H9 (cell line): ENCODE data around the gene SCFD2. TPM values are rescaled to one million over a fixed set of nuclear protein-coding genes. Genes with fewer than 3 reads are reported as not detected.

ENCODE experiments used
- DNase-seq: peaks from one replicate; pipeline ENCODE4 v3.0.0-alpha.2; 2017
- H2AFZ ChIP-seq: one replicate; pipeline ENCODE4 v1.6.1; 2013; ENCODE audit warnings: mild to moderate bottlenecking, low read length, control low read depth, moderate library complexity
- H2AK5ac ChIP-seq: 2 replicates; pipeline ENCODE4 v1.6.1; 2013; ENCODE audit warnings: low read length, control low read depth, mixed read lengths; ENCODE audit not compliant: insufficient read length
- H2BK120ac ChIP-seq: one replicate; pipeline ENCODE4 v1.6.1; 2013; ENCODE audit warnings: low read depth, mild to moderate bottlenecking, low read length, control low read depth, inconsistent platforms; ENCODE audit not compliant: poor library complexity, severe bottlenecking
- H2BK12ac ChIP-seq: 2 replicates; pipeline ENCODE4 v1.6.1; 2013; ENCODE audit warnings: low read length, control low read depth, mixed read lengths, low read depth; ENCODE audit not compliant: insufficient read length
- H2BK15ac ChIP-seq: 2 replicates; pipeline ENCODE4 v1.6.1; 2013; ENCODE audit warnings: low read depth, low read length, control low read depth
- H2BK20ac ChIP-seq: one replicate; pipeline ENCODE4 v1.6.1; 2013; ENCODE audit warnings: low read depth, mild to moderate bottlenecking, low read length, control low read depth, inconsistent platforms; ENCODE audit not compliant: poor library complexity, severe bottlenecking
- H2BK5ac ChIP-seq: 2 replicates; pipeline ENCODE4 v1.6.1; 2013; ENCODE audit warnings: low read length, control low read depth, mixed read lengths; ENCODE audit not compliant: insufficient read length
- H3K14ac ChIP-seq: 2 replicates; pipeline ENCODE4 v1.6.1; 2013; ENCODE audit warnings: low read length, control low read depth; ENCODE audit not compliant: insufficient read depth
- H3K18ac ChIP-seq: 2 replicates; pipeline ENCODE4 v1.6.1; 2013; ENCODE audit warnings: low read depth, mild to moderate bottlenecking, mixed read lengths, low read length, control low read depth; ENCODE audit not compliant: insufficient read length
- H3K23ac ChIP-seq: 2 replicates; pipeline ENCODE4 v1.6.1; 2013; ENCODE audit warnings: low read length, control low read depth, mixed read lengths, low read depth; ENCODE audit not compliant: insufficient read length
- H3K23me2 ChIP-seq: 2 replicates; pipeline ENCODE4 v1.6.1; 2013; ENCODE audit warnings: low read depth, mild to moderate bottlenecking, mixed read lengths, low read length, control low read depth; ENCODE audit not compliant: insufficient read length, poor library complexity, severe bottlenecking
- H3K27ac ChIP-seq: 2 replicates; pipeline ENCODE4 v1.5.1; 2013; ENCODE audit warnings: low read length, control low read depth, mixed read lengths, low read depth; ENCODE audit not compliant: insufficient read length
- H3K27me3 ChIP-seq: 2 replicates; pipeline ENCODE4 v1.6.1; 2013; ENCODE audit warnings: low read length, control low read depth, inconsistent platforms; ENCODE audit not compliant: insufficient read depth
- H3K4ac ChIP-seq: 2 replicates; pipeline ENCODE4 v1.6.1; 2013; ENCODE audit warnings: low read depth, mild to moderate bottlenecking, control low read depth, inconsistent platforms, low read length, moderate library complexity
- H3K4me1 ChIP-seq: 2 replicates; pipeline ENCODE4 v1.6.1; 2013; ENCODE audit warnings: low read length, control low read depth, inconsistent platforms; ENCODE audit not compliant: insufficient read depth
- H3K4me2 ChIP-seq: 2 replicates; pipeline ENCODE4 v1.6.1; 2013; ENCODE audit warnings: low read length, control low read depth, mixed read lengths; ENCODE audit not compliant: insufficient read length, insufficient read depth
- H3K56ac ChIP-seq: 2 replicates; pipeline ENCODE4 v1.6.1; 2013; ENCODE audit warnings: low read depth, mild to moderate bottlenecking, mixed read lengths, low read length, control low read depth; ENCODE audit not compliant: insufficient read length
- H3K79me1 ChIP-seq: 2 replicates; pipeline ENCODE4 v1.6.1; 2013; ENCODE audit warnings: low read depth, mild to moderate bottlenecking, moderate library complexity, low read length, control low read depth, inconsistent platforms; ENCODE audit not compliant: insufficient read depth, poor library complexity, severe bottlenecking
- H3K79me2 ChIP-seq: 2 replicates; pipeline ENCODE4 v1.6.1; 2013; ENCODE audit warnings: low read length, control low read depth, inconsistent platforms; ENCODE audit not compliant: insufficient read depth
- H3K9ac ChIP-seq: 2 replicates; pipeline ENCODE4 v1.6.1; 2013; ENCODE audit warnings: low read length, control low read depth, mixed read lengths; ENCODE audit not compliant: insufficient read length; ENCODE audit errors: extremely low read depth
- H3K9me3 ChIP-seq: one replicate; pipeline ENCODE4 v1.6.1; 2013; ENCODE audit warnings: low read depth, low read length, inconsistent platforms; ENCODE audit not compliant: control insufficient read depth
- H3T11ph ChIP-seq: one replicate; pipeline ENCODE4 v1.6.1; 2013; ENCODE audit warnings: mild to moderate bottlenecking, low read length, control low read depth, inconsistent platforms
- H4K20me1 ChIP-seq: one replicate; pipeline ENCODE4 v1.6.1; 2013; ENCODE audit not compliant: control insufficient read depth, insufficient read length, insufficient read depth
- H4K5ac ChIP-seq: 2 replicates; pipeline ENCODE4 v1.6.1; 2013; ENCODE audit warnings: low read depth, mild to moderate bottlenecking, mixed read lengths, low read length, control low read depth; ENCODE audit not compliant: insufficient read length
- H4K8ac ChIP-seq: replicated peaks from 2 replicates; pipeline ENCODE4 v1.6.1; 2013; ENCODE audit warnings: low read length, control low read depth, mixed read lengths, low read depth; ENCODE audit not compliant: insufficient read length
- H4K91ac ChIP-seq: 2 replicates; pipeline ENCODE4 v1.6.1; 2013; ENCODE audit warnings: low read depth, mild to moderate bottlenecking, moderate library complexity, mixed read lengths, low read length, control low read depth; ENCODE audit not compliant: insufficient read length
- H3K27ac Mint-ChIP-seq, 3 experiments: 2 replicates in 2 of 3; 3 replicates in 1 of 3; pipeline ENCODE4 v1.8.0; 2020 to 2021; ENCODE audit warnings: mixed read lengths in 3 of 3, mild to moderate bottlenecking in 1 of 3, moderate library complexity in 1 of 3
- H3K27me3 Mint-ChIP-seq: 2 replicates; pipeline ENCODE4 v1.8.0; 2021; ENCODE audit warnings: low read depth, mild to moderate bottlenecking, moderate library complexity, mixed read lengths
- H3K36me3 Mint-ChIP-seq, 3 experiments: 2 replicates in 2 of 3; 3 replicates in 1 of 3; pipeline ENCODE4 v1.8.0; 2020 to 2021; ENCODE audit warnings: low read depth in 3 of 3, mixed read lengths in 3 of 3; ENCODE audit not compliant: insufficient read depth in 1 of 3
- H3K4me1 Mint-ChIP-seq, 2 experiments: 2 replicates each; pipeline ENCODE4 v1.8.0; 2020; ENCODE audit warnings: mixed read lengths in 2 of 2
- H3K4me3 Mint-ChIP-seq, 2 experiments: 2 replicates in 1 of 2; 3 replicates in 1 of 2; pipeline ENCODE4 v1.8.0; 2020 to 2021; ENCODE audit warnings: mild to moderate bottlenecking in 2 of 2, mixed read lengths in 2 of 2, moderate library complexity in 1 of 2
- H3K9me3 Mint-ChIP-seq, 2 experiments: 2 replicates in 1 of 2; 3 replicates in 1 of 2; pipeline ENCODE4 v1.8.0; 2020; ENCODE audit warnings: mild to moderate bottlenecking in 2 of 2, mixed read lengths in 2 of 2, moderate library complexity in 1 of 2
- CTCF ChIP-seq: fragments of 200-600 bp; sonication (generic); conservative IDR thresholded peaks from 3 replicates; pipeline ENCODE4 v1.8.0; 2021; ENCODE audit warnings: antibody characterized with exemption, mild to moderate bottlenecking
- total RNA-seq: library from RNA; stranded (reverse); gene quantifications from 2 replicates; pipeline ENCODE4 v1.2.1, GENCODE V29; 2021

The SCFD2 gene
- total RNA-seq, 1 experiment from 2014 or later, result 10.1 TPM

- H3K14ac ChIP-seq, result no peak overlapping the region
- no peak overlapping the region for H2BK12ac ChIP-seq
- H2BK120ac ChIP-seq, result no peak overlapping the region
- no peak overlapping the region for H2AFZ ChIP-seq
- H3K9me3 ChIP-seq, result no peaks in the 10 kb centered on the region
- H2BK15ac ChIP-seq, result no peak overlapping the region
- H3K18ac ChIP-seq, result no peak overlapping the region
- peaks cover 25 to 29% of the 10 kb centered on the region in 2 experiments for H3K9me3 Mint-ChIP-seq
- no peak overlapping the region for H3K4me3 Mint-ChIP-seq
- no peaks in the 10 kb centered on the region for H3K79me2 ChIP-seq
- H3K4ac ChIP-seq, result no peak overlapping the region
- no peaks in the 10 kb centered on the region for H3K27me3 ChIP-seq
- H3K4me2 ChIP-seq, result no peak overlapping the region
- no peaks in the 10 kb centered on the region for H3K23me2 ChIP-seq
- no peak for DNase-seq
- H3K9ac ChIP-seq, result no peak overlapping the region
- no peak overlapping the region for H3K27ac Mint-ChIP-seq
- no peaks in the 10 kb centered on the region for H4K20me1 ChIP-seq
- no peak overlapping the region for H3T11ph ChIP-seq
- H3K27me3 Mint-ChIP-seq, result no peaks in the 10 kb centered on the region
- no peak overlapping the region for H3K27ac ChIP-seq
- H3K79me1 ChIP-seq, result no peaks in the 10 kb centered on the region
- no peak overlapping the region for H3K23ac ChIP-seq
- no peak for TF ChIP-seq CTCF
- H3K56ac ChIP-seq, result no peak overlapping the region
- no peak overlapping the region for H2BK5ac ChIP-seq
- H3K4me1 ChIP-seq, result no peaks in the 10 kb centered on the region
- H2BK20ac ChIP-seq, result no peak overlapping the region
- no peak overlapping the region for H4K5ac ChIP-seq
- no peak overlapping the region for H2AK5ac ChIP-seq
- no peak overlapping the region for H4K91ac ChIP-seq
- H3K4me1 Mint-ChIP-seq, result no peaks in the 10 kb centered on the region
- H3K36me3 Mint-ChIP-seq, result peaks cover 8 to 18% (median 14%) of the 10 kb centered on the region in 3 experiments
- no peak overlapping the region for H4K8ac ChIP-seq
These were observed 374.4 kb downstream of the SCFD2 start for GRCh38 chr4:52991472-52991871.
